Activated B cell treated with CpG ODN at 0.5 μM for 24 hours (primary cell): ENCODE results near the gene KCNQ1. TPM values are rescaled to one million over a fixed set of nuclear protein-coding genes. Genes with fewer than 3 reads are reported as not detected.

Experiments used
- ATAC-seq: fragments of 200-7000 bp; cut with Tn5 transposase; one replicate; pipeline ENCODE4 v1.10.0; 2021; ENCODE audit warnings: low read depth, mild to moderate bottlenecking, moderate library complexity
- CTCF ChIA-PET: fragments of 350-600 bp; sonication (Branson Sonifier 250); formaldehyde crosslinking; loops from one replicate; lab custom pipeline; 2021; ENCODE audit warnings: antibody characterized with exemption; lab: Charles Lee
- POLR2A ChIA-PET: fragments of 350-600 bp; sonication (Branson Sonifier 250); formaldehyde crosslinking; loops from one replicate; lab custom pipeline; 2021; ENCODE audit warnings: antibody characterized with exemption; lab: Charles Lee
- DNase-seq: peaks from one replicate; pipeline ENCODE4 v3.0.0; 2022
- H3K27ac Mint-ChIP-seq: one replicate; pipeline ENCODE4 v1.8.0; 2020; ENCODE audit warnings: mixed read lengths
- H3K27me3 Mint-ChIP-seq: one replicate; pipeline ENCODE4 v1.8.0; 2021; ENCODE audit warnings: mixed read lengths
- H3K36me3 Mint-ChIP-seq: one replicate; pipeline ENCODE4 v1.8.0; 2021; ENCODE audit warnings: low read depth, mixed read lengths
- H3K4me1 Mint-ChIP-seq: one replicate; pipeline ENCODE4 v1.8.0; 2021; ENCODE audit warnings: mixed read lengths
- H3K4me3 Mint-ChIP-seq: one replicate; pipeline ENCODE4 v1.8.0; 2020; ENCODE audit warnings: mild to moderate bottlenecking, mixed read lengths
- H3K9me3 Mint-ChIP-seq: one replicate; pipeline ENCODE4 v1.8.0; 2020; ENCODE audit warnings: mixed read lengths
- CTCF ChIP-seq: fragments of 200-600 bp; IDR thresholded peaks from one replicate; pipeline ENCODE4 v1.8.0; 2022; ENCODE audit warnings: antibody characterized with exemption, mild to moderate bottlenecking
- intact Hi-C: fragments of 100-400 bp; cut with micrococcal nuclease; formaldehyde crosslinking; loops from one replicate; pipeline ENCODE4 v1.15.1; 2024
- total RNA-seq: library from RNA; stranded (reverse); gene quantifications from 2 replicates; pipeline ENCODE4 v1.2.3, GENCODE V29; 2022

Gene KCNQ1
- total RNA-seq, 1 donor from 2014 or later: 6.5 TPM

GRCh38 chr11:2794046-2794967 is 349.5 kb downstream of the KCNQ1 start:
- ChIA-PET POLR2A (no interaction called here), CTCF (no interaction called here)
- TF ChIP-seq CTCF: no peak
- intact Hi-C loops: loop anchor here (5.0 kb wide), 1 partner anchor 93 kb away; the partner anchor contains the start of gene CDKN1C
- peak; percentile 9 for DNase-seq
- H3K9me3 Mint-ChIP-seq: no peaks in the 10 kb centered on the region
- no peak overlapping the region for H3K4me3 Mint-ChIP-seq
- no peak for ATAC-seq
- no peak overlapping the region for H3K27ac Mint-ChIP-seq
- H3K36me3 Mint-ChIP-seq: peaks cover 16% of the 10 kb centered on the region
- H3K4me1 Mint-ChIP-seq: peaks cover 8% of the 10 kb centered on the region
- peaks cover 2% of the 10 kb centered on the region for H3K27me3 Mint-ChIP-seq

GRCh38 chr11:2794968-2795322 is 350.1 kb downstream of the KCNQ1 start:
- TF ChIP-seq CTCF: no peak
- DNase-seq: peak; percentile 10
- Mint-ChIP-seq H3K4me1 (peaks cover 8% of the 10 kb centered on the region), H3K36me3 (peaks cover 17% of the 10 kb centered on the region), H3K27ac (no peak overlapping the region), H3K27me3 (peaks cover 2% of the 10 kb centered on the region), H3K4me3 (no peak overlapping the region), H3K9me3 (no peaks in the 10 kb centered on the region)
- POLR2A ChIA-PET: no interaction called here
- ATAC-seq: no peak
- intact Hi-C loops: loop anchor here (5.0 kb wide), 1 partner anchor 92 kb away; the partner anchor contains the start of gene CDKN1C
- CTCF ChIA-PET: no interaction called here

- ATAC-seq: no peak
- ChIA-PET POLR2A (no interaction called here), CTCF (no interaction called here)
- DNase-seq: no peak
- H3K27me3 Mint-ChIP-seq: peaks cover 2% of the 10 kb centered on the region
- H3K4me1 Mint-ChIP-seq: peaks cover 8% of the 10 kb centered on the region
- no peak overlapping the region for H3K4me3 Mint-ChIP-seq
- TF ChIP-seq CTCF: no peak
- H3K9me3 Mint-ChIP-seq: no peaks in the 10 kb centered on the region
- intact Hi-C loops: no loop called here
- peaks cover 17% of the 10 kb centered on the region for H3K36me3 Mint-ChIP-seq
- no peak overlapping the region for H3K27ac Mint-ChIP-seq
These were observed 350.7 kb downstream of the KCNQ1 start for GRCh38 chr11:2795491-2795991.

GRCh38 chr11:2796091-2796490 is 351.3 kb downstream of the KCNQ1 start:
- intact Hi-C loops: no loop called here
- ChIA-PET CTCF (no interaction called here), POLR2A (no interaction called here)
- H3K27me3 Mint-ChIP-seq: peaks cover 2% of the 10 kb centered on the region
- no peak overlapping the region for H3K27ac Mint-ChIP-seq
- DNase-seq: no peak
- H3K4me3 Mint-ChIP-seq: no peak overlapping the region
- H3K9me3 Mint-ChIP-seq: no peaks in the 10 kb centered on the region
- ATAC-seq: no peak
- H3K4me1 Mint-ChIP-seq: peaks cover 5% of the 10 kb centered on the region
- TF ChIP-seq CTCF: no peak
- H3K36me3 Mint-ChIP-seq: peaks cover 17% of the 10 kb centered on the region

GRCh38 chr11:2796508-2797113 is 351.8 kb downstream of the KCNQ1 start:
- ChIA-PET CTCF (no interaction called here), POLR2A (no interaction called here)
- peaks cover 5% of the 10 kb centered on the region for H3K4me1 Mint-ChIP-seq
- no peaks in the 10 kb centered on the region for H3K9me3 Mint-ChIP-seq
- H3K27me3 Mint-ChIP-seq: peaks cover 2% of the 10 kb centered on the region
- no peak overlapping the region for H3K27ac Mint-ChIP-seq
- no peak overlapping the region for H3K4me3 Mint-ChIP-seq
- TF ChIP-seq CTCF: no peak
- peaks cover 17% of the 10 kb centered on the region for H3K36me3 Mint-ChIP-seq
- DNase-seq: no peak
- ATAC-seq: no peak
- intact Hi-C loops: no loop called here
